ENCODE results near the gene ZNF385A.

The ZNF385A gene

GRCh38 chr12:54337280-54337842 is 47.2 kb downstream of the ZNF385A start:
- TF ChIP-seq GLIS3 (CRISPR knock-in tag; IDR thresholded peaks at IDR 0.05) (no peak), ESRRG (CRISPR knock-in tag; IDR thresholded peaks at IDR 0.05) (no peak), RARB (CRISPR knock-in tag; IDR thresholded peaks at IDR 0.05) (no peak), PATZ1 (CRISPR knock-in tag; IDR thresholded peaks at IDR 0.05; ENCODE audit: borderline replicate concordance) (no peak), OSR1 (CRISPR knock-in tag; IDR thresholded peaks at IDR 0.05) (no peak), ZNF8 (CRISPR knock-in tag; IDR thresholded peaks at IDR 0.05) (no peak), ZFP30 (CRISPR knock-in tag; IDR thresholded peaks at IDR 0.05) (no peak), ZNF565 (CRISPR knock-in tag; conservative IDR thresholded peaks at IDR 0.05; ENCODE audit: low read depth) (no peak), ZFP3 (CRISPR knock-in tag; IDR thresholded peaks at IDR 0.05) (no peak), ISL1 (CRISPR knock-in tag; IDR thresholded peaks at IDR 0.05) (no peak), BACH2 (CRISPR knock-in tag; IDR thresholded peaks at IDR 0.05; ENCODE audit: borderline replicate concordance) (no peak), CREB5 (CRISPR knock-in tag; IDR thresholded peaks at IDR 0.05; ENCODE audit: low read depth) (no peak), TCF4 (CRISPR knock-in tag; IDR thresholded peaks at IDR 0.05; ENCODE audit: borderline replicate concordance) (no peak), ARNTL (CRISPR knock-in tag; IDR thresholded peaks at IDR 0.05; ENCODE audit: borderline replicate concordance, low read depth) (no peak), ZNF70 (CRISPR knock-in tag; IDR thresholded peaks at IDR 0.05) (no peak), ZC3H10 (CRISPR knock-in tag; IDR thresholded peaks at IDR 0.05) (no peak)
- TF ChIP-seq, protein P1, sequence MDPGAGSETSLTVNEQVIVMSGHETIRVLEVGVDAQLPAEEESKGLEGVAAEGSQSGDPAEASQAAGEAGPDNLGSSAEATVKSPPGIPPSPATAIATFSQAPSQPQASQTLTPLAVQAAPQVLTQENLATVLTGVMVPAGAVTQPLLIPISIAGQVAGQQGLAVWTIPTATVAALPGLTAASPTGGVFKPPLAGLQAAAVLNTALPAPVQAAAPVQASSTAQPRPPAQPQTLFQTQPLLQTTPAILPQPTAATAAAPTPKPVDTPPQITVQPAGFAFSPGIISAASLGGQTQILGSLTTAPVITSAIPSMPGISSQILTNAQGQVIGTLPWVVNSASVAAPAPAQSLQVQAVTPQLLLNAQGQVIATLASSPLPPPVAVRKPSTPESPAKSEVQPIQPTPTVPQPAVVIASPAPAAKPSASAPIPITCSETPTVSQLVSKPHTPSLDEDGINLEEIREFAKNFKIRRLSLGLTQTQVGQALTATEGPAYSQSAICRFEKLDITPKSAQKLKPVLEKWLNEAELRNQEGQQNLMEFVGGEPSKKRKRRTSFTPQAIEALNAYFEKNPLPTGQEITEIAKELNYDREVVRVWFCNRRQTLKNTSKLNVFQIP (CRISPR knock-in tag; IDR thresholded peaks at IDR 0.05; ENCODE audit: borderline replicate concordance, low read depth), result no peak
- TF ChIP-seq, protein P2, sequence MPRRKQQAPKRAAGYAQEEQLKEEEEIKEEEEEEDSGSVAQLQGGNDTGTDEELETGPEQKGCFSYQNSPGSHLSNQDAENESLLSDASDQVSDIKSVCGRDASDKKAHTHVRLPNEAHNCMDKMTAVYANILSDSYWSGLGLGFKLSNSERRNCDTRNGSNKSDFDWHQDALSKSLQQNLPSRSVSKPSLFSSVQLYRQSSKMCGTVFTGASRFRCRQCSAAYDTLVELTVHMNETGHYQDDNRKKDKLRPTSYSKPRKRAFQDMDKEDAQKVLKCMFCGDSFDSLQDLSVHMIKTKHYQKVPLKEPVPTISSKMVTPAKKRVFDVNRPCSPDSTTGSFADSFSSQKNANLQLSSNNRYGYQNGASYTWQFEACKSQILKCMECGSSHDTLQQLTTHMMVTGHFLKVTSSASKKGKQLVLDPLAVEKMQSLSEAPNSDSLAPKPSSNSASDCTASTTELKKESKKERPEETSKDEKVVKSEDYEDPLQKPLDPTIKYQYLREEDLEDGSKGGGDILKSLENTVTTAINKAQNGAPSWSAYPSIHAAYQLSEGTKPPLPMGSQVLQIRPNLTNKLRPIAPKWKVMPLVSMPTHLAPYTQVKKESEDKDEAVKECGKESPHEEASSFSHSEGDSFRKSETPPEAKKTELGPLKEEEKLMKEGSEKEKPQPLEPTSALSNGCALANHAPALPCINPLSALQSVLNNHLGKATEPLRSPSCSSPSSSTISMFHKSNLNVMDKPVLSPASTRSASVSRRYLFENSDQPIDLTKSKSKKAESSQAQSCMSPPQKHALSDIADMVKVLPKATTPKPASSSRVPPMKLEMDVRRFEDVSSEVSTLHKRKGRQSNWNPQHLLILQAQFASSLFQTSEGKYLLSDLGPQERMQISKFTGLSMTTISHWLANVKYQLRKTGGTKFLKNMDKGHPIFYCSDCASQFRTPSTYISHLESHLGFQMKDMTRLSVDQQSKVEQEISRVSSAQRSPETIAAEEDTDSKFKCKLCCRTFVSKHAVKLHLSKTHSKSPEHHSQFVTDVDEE (CRISPR knock-in tag; IDR thresholded peaks at IDR 0.05), result no peak
- ATAC-seq, result peak; percentile 51; the same call in 2 of the 3 replicates

- TF ChIP-seq, protein P1 (CRISPR knock-in tag; IDR thresholded peaks at IDR 0.05; ENCODE audit: borderline replicate concordance, low read depth), result no peak
- no peak for TF ChIP-seq GLIS3 (CRISPR knock-in tag; IDR thresholded peaks at IDR 0.05)
- TF ChIP-seq ZC3H10 (CRISPR knock-in tag; IDR thresholded peaks at IDR 0.05), result no peak
- no peak for TF ChIP-seq CREB5 (CRISPR knock-in tag; IDR thresholded peaks at IDR 0.05; ENCODE audit: low read depth)
- TF ChIP-seq ISL1 (CRISPR knock-in tag; IDR thresholded peaks at IDR 0.05), result no peak
- no peak for TF ChIP-seq TOX (CRISPR knock-in tag; IDR thresholded peaks at IDR 0.05; ENCODE audit: borderline replicate concordance)
- TF ChIP-seq SNAI2 (CRISPR knock-in tag; IDR thresholded peaks at IDR 0.05), result no peak
- TF ChIP-seq PPARA (CRISPR knock-in tag; IDR thresholded peaks at IDR 0.05; ENCODE audit: borderline replicate concordance), result no peak
- TF ChIP-seq, protein P3, sequence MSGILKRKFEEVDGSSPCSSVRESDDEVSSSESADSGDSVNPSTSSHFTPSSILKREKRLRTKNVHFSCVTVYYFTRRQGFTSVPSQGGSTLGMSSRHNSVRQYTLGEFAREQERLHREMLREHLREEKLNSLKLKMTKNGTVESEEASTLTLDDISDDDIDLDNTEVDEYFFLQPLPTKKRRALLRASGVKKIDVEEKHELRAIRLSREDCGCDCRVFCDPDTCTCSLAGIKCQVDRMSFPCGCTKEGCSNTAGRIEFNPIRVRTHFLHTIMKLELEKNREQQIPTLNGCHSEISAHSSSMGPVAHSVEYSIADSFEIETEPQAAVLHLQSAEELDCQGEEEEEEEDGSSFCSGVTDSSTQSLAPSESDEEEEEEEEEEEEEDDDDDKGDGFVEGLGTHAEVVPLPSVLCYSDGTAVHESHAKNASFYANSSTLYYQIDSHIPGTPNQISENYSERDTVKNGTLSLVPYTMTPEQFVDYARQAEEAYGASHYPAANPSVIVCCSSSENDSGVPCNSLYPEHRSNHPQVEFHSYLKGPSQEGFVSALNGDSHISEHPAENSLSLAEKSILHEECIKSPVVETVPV (CRISPR knock-in tag; IDR thresholded peaks at IDR 0.05), result no peak
- no peak for TF ChIP-seq ZFP30 (CRISPR knock-in tag; IDR thresholded peaks at IDR 0.05)
- TF ChIP-seq PATZ1 (CRISPR knock-in tag; IDR thresholded peaks at IDR 0.05; ENCODE audit: borderline replicate concordance), result no peak
- TF ChIP-seq ZNF565 (CRISPR knock-in tag; conservative IDR thresholded peaks at IDR 0.05; ENCODE audit: low read depth), result no peak
- TF ChIP-seq ZNF8 (CRISPR knock-in tag; IDR thresholded peaks at IDR 0.05), result no peak
- no peak for TF ChIP-seq CSDC2 (CRISPR knock-in tag; IDR thresholded peaks at IDR 0.05)
- TF ChIP-seq ZFP3 (CRISPR knock-in tag; IDR thresholded peaks at IDR 0.05), result no peak
- no peak for TF ChIP-seq ARNTL (CRISPR knock-in tag; IDR thresholded peaks at IDR 0.05; ENCODE audit: borderline replicate concordance, low read depth)
- ATAC-seq, result no peak
Observed at GRCh38 chr12:54333420-54334034, 51.0 kb downstream of the ZNF385A start.

Data from SK-N-SH treated with all-trans-retinoic acid at 6 μM for 48 hours (cell line).